GM18508 (cell line): ENCODE measurements around the gene ZFP69B.
"Not testable (repeated sequence)": the region's sequence is repeated elsewhere in the genome, so short reads cannot be mapped to it uniquely, and the experiment has no call there.

ENCODE experiments used
- ATAC-seq: cut with Tn5 transposase; IDR thresholded peaks from one replicate; pipeline ENCODE4 v1.9.1; 2021; ENCODE audit warnings: moderate number of reproducible peaks; ENCODE audit not compliant: insufficient read depth, unreplicated experiment

Gene ZFP69B

GRCh38 chr1:40435471-40435870 lies 14.8 kb upstream of the ZFP69B start:
- ATAC-seq: no peak

GRCh38 chr1:40435876-40436275 lies 14.4 kb upstream of the ZFP69B start:
- ATAC-seq: no peak

- no peak for ATAC-seq
Observed at GRCh38 chr1:40438391-40439015, 11.8 kb upstream of the ZFP69B start.

GRCh38 chr1:40439247-40439646 lies 11.0 kb upstream of the ZFP69B start:
- no peak for ATAC-seq

GRCh38 chr1:40450495-40451237 lies 390 bp downstream of the ZFP69B start:
- ATAC-seq: no peak

GRCh38 chr1:40451238-40451585 lies 936 bp downstream of the ZFP69B start:
- ATAC-seq: no peak

- ATAC-seq: no peak
Observed at GRCh38 chr1:40454873-40455272, 4.6 kb downstream of the ZFP69B start.

GRCh38 chr1:40462956-40463590 lies 12.8 kb downstream of the ZFP69B start:
- ATAC-seq: no peak

- no peak for ATAC-seq
Observed at GRCh38 chr1:40469327-40469726, 19.1 kb downstream of the ZFP69B start.

- ATAC-seq: no peak
Observed at GRCh38 chr1:40475268-40475667, 25.0 kb downstream of the ZFP69B start.

- ATAC-seq: no peak
Observed at GRCh38 chr1:40476924-40477677, 26.8 kb downstream of the ZFP69B start, which contains the start of gene ZFP69. TSS of gene ZFP69 (plus strand) at chr1:40477290. CDS start at chr1:40479362, 2,072 bp downstream.

GRCh38 chr1:40477678-40478053 lies 27.4 kb downstream of the ZFP69B start:
- ATAC-seq: no peak

GRCh38 chr1:40478276-40478675 lies 28.0 kb downstream of the ZFP69B start:
- ATAC-seq: no peak

GRCh38 chr1:40479156-40479555 lies 28.9 kb downstream of the ZFP69B start:
- ATAC-seq: no peak

- no peak for ATAC-seq
Observed at GRCh38 chr1:40495315-40495903, 45.1 kb downstream of the ZFP69B start.

- not testable (repeated sequence) for ATAC-seq
Observed at GRCh38 chr1:40502651-40503050, 52.4 kb downstream of the ZFP69B start.

GRCh38 chr1:40507973-40508372 lies 57.7 kb downstream of the ZFP69B start:
- ATAC-seq: no peak

GRCh38 chr1:40508375-40509341 lies 58.4 kb downstream of the ZFP69B start, which contains the start of gene EXO5:
TSS of gene EXO5 (plus strand) at chr1:40508767. CDS start at chr1:40514545, 5,778 bp downstream.
- ATAC-seq: no peak
